B cell (primary cell): ENCODE measurements around the gene OS9.

Experiments
- CTCF ChIP-seq: fragments of 200-600 bp; IDR thresholded peaks from one replicate; pipeline ENCODE4 v1.8.0; 2022; ENCODE audit warnings: antibody characterized with exemption, mild to moderate bottlenecking
- EZH2 ChIP-seq: IDR thresholded peaks from 2 replicates; pipeline ENCODE4 v1.6.1; 2012; ENCODE audit warnings: borderline replicate concordance, low read depth, mild to moderate bottlenecking, moderate library complexity, low read length; ENCODE audit not compliant: insufficient read depth, poor library complexity, severe bottlenecking

GRCh38 chr12:57735952-57736740, 42.2 kb downstream of the OS9 start:
- no peak for TF ChIP-seq CTCF
- no peak for TF ChIP-seq EZH2
